Measurements from ENCODE around the gene CSNK2A1.

DNA sequence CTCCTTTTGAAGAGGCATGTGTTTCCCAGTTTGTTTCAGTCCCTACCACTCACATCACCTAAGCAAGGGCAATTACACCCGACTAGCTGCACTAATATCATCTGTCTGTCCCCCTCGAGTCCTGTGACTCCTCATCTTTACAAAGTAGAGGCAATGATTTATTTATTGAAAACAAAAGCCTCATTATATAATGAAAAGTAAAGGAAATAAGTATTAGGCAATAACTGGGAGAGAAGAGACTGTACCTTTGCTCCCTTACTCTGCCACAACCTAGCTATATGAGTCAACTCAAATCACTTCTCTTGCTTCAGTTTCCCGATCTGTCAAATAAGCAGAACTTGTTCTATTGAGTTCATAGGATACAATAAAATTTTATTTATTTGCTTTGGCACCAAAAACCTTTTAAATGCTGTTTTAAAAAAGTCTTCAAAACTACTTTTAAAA is 38.9 kb downstream of the CSNK2A1 start:
- no peak for TF ChIP-seq POLR2A (IDR thresholded peaks at IDR 0.05)
- TF ChIP-seq, protein P1, sequence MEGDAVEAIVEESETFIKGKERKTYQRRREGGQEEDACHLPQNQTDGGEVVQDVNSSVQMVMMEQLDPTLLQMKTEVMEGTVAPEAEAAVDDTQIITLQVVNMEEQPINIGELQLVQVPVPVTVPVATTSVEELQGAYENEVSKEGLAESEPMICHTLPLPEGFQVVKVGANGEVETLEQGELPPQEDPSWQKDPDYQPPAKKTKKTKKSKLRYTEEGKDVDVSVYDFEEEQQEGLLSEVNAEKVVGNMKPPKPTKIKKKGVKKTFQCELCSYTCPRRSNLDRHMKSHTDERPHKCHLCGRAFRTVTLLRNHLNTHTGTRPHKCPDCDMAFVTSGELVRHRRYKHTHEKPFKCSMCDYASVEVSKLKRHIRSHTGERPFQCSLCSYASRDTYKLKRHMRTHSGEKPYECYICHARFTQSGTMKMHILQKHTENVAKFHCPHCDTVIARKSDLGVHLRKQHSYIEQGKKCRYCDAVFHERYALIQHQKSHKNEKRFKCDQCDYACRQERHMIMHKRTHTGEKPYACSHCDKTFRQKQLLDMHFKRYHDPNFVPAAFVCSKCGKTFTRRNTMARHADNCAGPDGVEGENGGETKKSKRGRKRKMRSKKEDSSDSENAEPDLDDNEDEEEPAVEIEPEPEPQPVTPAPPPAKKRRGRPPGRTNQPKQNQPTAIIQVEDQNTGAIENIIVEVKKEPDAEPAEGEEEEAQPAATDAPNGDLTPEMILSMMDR (IDR thresholded peaks at IDR 0.05), result no peak
